ENCODE measurements around the gene PLXNA2. TPM values are rescaled to one million over a fixed set of nuclear protein-coding genes. Genes with fewer than 3 reads are reported as not detected.

The PLXNA2 gene
- total RNA-seq, 1 donor from 2014 or later: 38.3 TPM

- Histone ChIP-seq H3K4me3 (no peak overlapping the region), H3K27me3 (no peaks in the 10 kb centered on the region), H3K9me3 (no peaks in the 10 kb centered on the region), H3K27ac (no peak overlapping the region), H3K4me1 (no peaks in the 10 kb centered on the region), H3K36me3 (no peaks in the 10 kb centered on the region)
- TF ChIP-seq POLR2A (IDR thresholded peaks at IDR 0.05) (no peak), POLR2AphosphoS5 (IDR thresholded peaks at IDR 0.05; ENCODE audit: insufficient read depth in 1 of 2, low read depth in 1 of 2) (no peak)
- TF ChIP-seq, protein P1, sequence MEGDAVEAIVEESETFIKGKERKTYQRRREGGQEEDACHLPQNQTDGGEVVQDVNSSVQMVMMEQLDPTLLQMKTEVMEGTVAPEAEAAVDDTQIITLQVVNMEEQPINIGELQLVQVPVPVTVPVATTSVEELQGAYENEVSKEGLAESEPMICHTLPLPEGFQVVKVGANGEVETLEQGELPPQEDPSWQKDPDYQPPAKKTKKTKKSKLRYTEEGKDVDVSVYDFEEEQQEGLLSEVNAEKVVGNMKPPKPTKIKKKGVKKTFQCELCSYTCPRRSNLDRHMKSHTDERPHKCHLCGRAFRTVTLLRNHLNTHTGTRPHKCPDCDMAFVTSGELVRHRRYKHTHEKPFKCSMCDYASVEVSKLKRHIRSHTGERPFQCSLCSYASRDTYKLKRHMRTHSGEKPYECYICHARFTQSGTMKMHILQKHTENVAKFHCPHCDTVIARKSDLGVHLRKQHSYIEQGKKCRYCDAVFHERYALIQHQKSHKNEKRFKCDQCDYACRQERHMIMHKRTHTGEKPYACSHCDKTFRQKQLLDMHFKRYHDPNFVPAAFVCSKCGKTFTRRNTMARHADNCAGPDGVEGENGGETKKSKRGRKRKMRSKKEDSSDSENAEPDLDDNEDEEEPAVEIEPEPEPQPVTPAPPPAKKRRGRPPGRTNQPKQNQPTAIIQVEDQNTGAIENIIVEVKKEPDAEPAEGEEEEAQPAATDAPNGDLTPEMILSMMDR (IDR thresholded peaks at IDR 0.05): no peak
- intact Hi-C loops (cut with DNase I): no loop called here
- DNase-seq (ENCODE audit: extremely low spot score in 2 of 2): no peak
Measured at GRCh38 chr1:208121813-208122364, 122.3 kb downstream of the PLXNA2 start.

DNA sequence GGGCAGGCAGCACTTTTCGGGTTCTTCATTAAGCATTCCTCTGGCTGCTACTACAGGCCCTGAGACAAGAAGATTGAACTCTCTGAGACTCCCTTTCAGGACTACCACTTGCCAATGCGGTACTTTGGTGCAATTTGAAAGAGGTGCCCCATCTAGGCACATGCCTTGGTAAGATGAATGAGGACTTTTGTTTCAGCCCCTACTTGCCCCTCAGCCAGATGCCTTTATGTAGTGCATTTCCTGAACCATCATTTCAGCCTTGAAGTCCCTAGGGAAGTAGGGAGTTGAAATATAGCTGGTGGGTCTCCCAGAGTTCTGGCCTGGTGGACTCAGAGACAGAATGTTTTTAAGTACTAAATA lies 123.8 kb downstream of the PLXNA2 start:
- H3K4me1 ChIP-seq: no peaks in the 10 kb centered on the region
- DNase-seq (ENCODE audit: extremely low spot score in 2 of 2): no peak
- no peak overlapping the region for H3K4me3 ChIP-seq
- no peaks in the 10 kb centered on the region for H3K27me3 ChIP-seq
- H3K27ac ChIP-seq: no peak overlapping the region
- intact Hi-C loops (cut with DNase I): no loop called here
- H3K36me3 ChIP-seq: no peaks in the 10 kb centered on the region
- H3K9me3 ChIP-seq: no peaks in the 10 kb centered on the region
- TF ChIP-seq POLR2AphosphoS5 (IDR thresholded peaks at IDR 0.05; ENCODE audit: insufficient read depth in 1 of 2, low read depth in 1 of 2): no peak
- TF ChIP-seq, protein P1 (IDR thresholded peaks at IDR 0.05): no peak
- TF ChIP-seq POLR2A (IDR thresholded peaks at IDR 0.05): no peak

DNA sequence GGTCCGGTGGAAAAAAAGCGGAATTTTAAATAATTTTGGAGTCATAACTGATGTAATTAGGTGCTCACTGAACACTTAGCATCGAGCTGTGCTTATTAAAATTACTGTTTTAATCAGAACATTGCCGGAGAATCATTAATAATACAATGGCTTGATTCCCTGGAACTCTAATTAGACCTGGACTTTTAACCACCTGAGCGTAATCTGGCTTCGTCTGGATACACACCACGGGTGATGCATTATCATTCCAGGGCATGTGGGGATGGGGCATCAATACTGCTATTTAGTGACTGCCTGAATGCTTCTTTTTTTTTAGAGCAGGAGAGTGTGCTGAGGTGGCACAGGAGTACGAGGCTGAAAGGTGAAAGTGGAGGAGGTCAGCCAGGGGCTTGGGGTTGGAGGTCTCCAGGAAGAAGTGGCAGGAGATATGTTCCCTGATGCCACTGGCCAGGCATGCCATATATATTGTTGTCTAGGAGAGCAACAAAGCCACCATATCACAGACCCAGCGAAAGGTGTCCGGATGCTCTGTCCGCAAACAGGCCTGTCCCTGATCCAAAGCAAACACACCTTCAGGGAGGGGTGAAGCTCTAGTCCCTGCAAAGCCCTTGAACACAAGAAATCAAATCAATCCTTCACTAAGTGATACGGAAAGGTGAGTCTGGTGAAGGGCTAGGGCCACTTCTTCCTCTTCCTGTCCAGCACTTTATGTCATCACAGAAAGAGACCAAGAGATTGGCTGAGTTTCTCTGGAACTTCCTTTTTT lies 125.2 kb downstream of the PLXNA2 start:
- DNase-seq (ENCODE audit: extremely low spot score in 2 of 2): no peak
- Histone ChIP-seq H3K4me1 (no peaks in the 10 kb centered on the region), H3K9me3 (no peaks in the 10 kb centered on the region), H3K4me3 (no peak overlapping the region), H3K27me3 (no peaks in the 10 kb centered on the region), H3K27ac (no peak overlapping the region), H3K36me3 (peaks cover 0 to 8% of the 10 kb centered on the region in 2 donors)
- intact Hi-C loops (cut with DNase I): no loop called here
- TF ChIP-seq POLR2AphosphoS5 (IDR thresholded peaks at IDR 0.05; ENCODE audit: insufficient read depth in 1 of 2, low read depth in 1 of 2) (no peak), POLR2A (IDR thresholded peaks at IDR 0.05) (no peak)
- TF ChIP-seq, protein P1 (IDR thresholded peaks at IDR 0.05): no peak

DNA sequence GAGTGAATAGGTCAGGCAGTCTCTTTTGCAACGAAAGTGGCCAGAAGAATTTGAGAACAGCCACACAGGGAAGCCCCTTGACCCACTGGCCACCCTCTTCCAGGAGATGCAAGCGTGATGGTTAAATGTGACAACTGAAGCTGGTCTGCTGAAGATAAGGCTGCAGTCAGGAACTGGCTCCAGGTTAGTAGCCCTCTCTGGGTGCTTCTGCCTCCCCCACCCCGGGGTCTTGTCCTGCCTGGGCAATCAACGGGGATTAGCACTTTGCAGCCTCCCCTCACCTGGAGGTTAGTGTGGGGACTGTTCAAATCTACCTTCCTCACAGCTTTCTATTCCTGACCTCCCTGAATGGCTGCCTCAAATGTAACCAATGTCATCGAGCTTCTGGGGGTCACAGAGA lies 125.9 kb downstream of the PLXNA2 start:
- Histone ChIP-seq H3K4me1 (no peaks in the 10 kb centered on the region), H3K4me3 (no peak overlapping the region), H3K27me3 (no peaks in the 10 kb centered on the region), H3K27ac (no peak overlapping the region), H3K9me3 (no peaks in the 10 kb centered on the region), H3K36me3 (peaks cover 0 to 8% of the 10 kb centered on the region in 2 donors)
- no peak for DNase-seq (ENCODE audit: extremely low spot score in 2 of 2)
- no peak for TF ChIP-seq POLR2A (IDR thresholded peaks at IDR 0.05)
- TF ChIP-seq, protein P1 (IDR thresholded peaks at IDR 0.05): no peak
- no peak for TF ChIP-seq POLR2AphosphoS5 (IDR thresholded peaks at IDR 0.05; ENCODE audit: insufficient read depth in 1 of 2, low read depth in 1 of 2)
- intact Hi-C loops (cut with DNase I): no loop called here

DNA sequence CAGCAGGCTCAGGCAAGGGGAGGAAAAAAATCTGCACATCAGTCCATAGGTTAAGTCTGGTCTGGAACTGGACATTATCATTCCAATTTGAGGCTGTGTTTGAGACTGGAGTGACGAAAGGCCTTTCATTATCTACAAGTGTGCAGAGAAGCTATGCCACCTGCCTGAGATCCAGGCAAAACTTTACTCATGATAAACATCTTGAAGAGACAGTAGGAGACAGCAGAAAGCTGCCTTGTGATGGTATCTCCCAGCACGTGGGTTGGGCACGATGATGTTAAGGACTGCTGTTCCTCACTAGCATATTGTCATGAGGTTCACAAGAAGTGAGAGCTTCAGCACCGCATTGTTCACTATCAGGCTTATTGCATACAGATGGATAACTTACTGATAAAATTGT lies 126.4 kb downstream of the PLXNA2 start:
- Histone ChIP-seq H3K4me3 (no peak overlapping the region), H3K9me3 (no peaks in the 10 kb centered on the region), H3K27ac (no peak overlapping the region), H3K27me3 (no peaks in the 10 kb centered on the region), H3K4me1 (no peaks in the 10 kb centered on the region), H3K36me3 (peaks cover 0 to 8% of the 10 kb centered on the region in 2 donors)
- DNase-seq (ENCODE audit: extremely low spot score in 2 of 2): no peak
- intact Hi-C loops (cut with DNase I): no loop called here
- TF ChIP-seq POLR2A (IDR thresholded peaks at IDR 0.05) (no peak), POLR2AphosphoS5 (IDR thresholded peaks at IDR 0.05; ENCODE audit: insufficient read depth in 1 of 2, low read depth in 1 of 2) (no peak)

Data from vagina (tissue), 2 donors.